Measurements from ENCODE around the gene MAST2. TPM values are rescaled to one million over a fixed set of nuclear protein-coding genes. Genes with fewer than 3 reads are reported as not detected.

MAST2 gene
- total RNA-seq, 1 experiment from 2014 or later, result 41.9 TPM

- CTCF ChIA-PET, result no interaction called here
- intact Hi-C loops (cut with micrococcal nuclease), result no loop called here
- RAD21 ChIA-PET (ENCODE audit: low non-redundant PET in 1 of 2, low total read pairs in 2 of 2, uncharacterized antibody in 2 of 2, unreplicated experiment in 2 of 2), result no interaction called here
- H3K27ac ChIP-seq (ENCODE audit: low read depth, low read length), result no peak overlapping the region
- H3K4me2 ChIP-seq (ENCODE audit: low read length), result no peak overlapping the region
- TF ChIP-seq EGR1 (IDR thresholded peaks at IDR 0.05; ENCODE audit: low read depth), result no peak
- TF ChIP-seq REST (IDR thresholded peaks at IDR 0.05; ENCODE audit: low read depth), result no peak
- TF ChIP-seq SIN3A (IDR thresholded peaks at IDR 0.05; ENCODE audit: low read depth), result no peak
- TF ChIP-seq YY1 (IDR thresholded peaks at IDR 0.05; ENCODE audit: extremely low read depth, insufficient replicate concordance, low read depth, low read length), result no peak
- TF ChIP-seq SRF (IDR thresholded peaks at IDR 0.05; ENCODE audit: low read depth), result no peak
- no peak for TF ChIP-seq EZH2 (IDR thresholded peaks at IDR 0.05)
- no peak for TF ChIP-seq SP1 (IDR thresholded peaks at IDR 0.05; ENCODE audit: low read depth)
- no peak for TF ChIP-seq ATF3 (IDR thresholded peaks at IDR 0.05)
- no peak for TF ChIP-seq POLR2A (IDR thresholded peaks at IDR 0.05; ENCODE audit: borderline replicate concordance, extremely low read depth, insufficient read depth, insufficient read length)
- no peak for TF ChIP-seq CEBPB (IDR thresholded peaks at IDR 0.05; ENCODE audit: low read depth)
- TF ChIP-seq ELF1 (IDR thresholded peaks at IDR 0.05; ENCODE audit: borderline replicate concordance, low read depth), result no peak
- no peak overlapping the region for H3K4me3 ChIP-seq (replicated peaks in 1 of 2; ENCODE audit: low read depth in 1 of 2, low read length in 2 of 2)
- no peaks in the 10 kb centered on the region for H3K4me1 ChIP-seq (ENCODE audit: control insufficient read depth in 1 of 2, insufficient read depth in 2 of 2, low read length in 2 of 2)
- POLR2A ChIA-PET, result no interaction called here
- no peaks in the 10 kb centered on the region for H3K27me3 ChIP-seq (ENCODE audit: insufficient read depth, low read length)
- DNase-seq (ENCODE audit: low read depth, low spot score), result no peak
- peaks cover 23% of the 10 kb centered on the region for H3K79me2 ChIP-seq (ENCODE audit: insufficient read depth, low read length)
- H2AFZ ChIP-seq (ENCODE audit: low read depth, low read length, poor library complexity, severe bottlenecking), result no peak overlapping the region
- ATAC-seq, result no peak
- H3K9me3 ChIP-seq (ENCODE audit: control insufficient read depth in 1 of 2, insufficient read depth in 1 of 2, low read depth in 1 of 2, low read length in 2 of 2), result no peaks in the 10 kb centered on the region
- no peaks in the 10 kb centered on the region for H4K20me1 ChIP-seq (ENCODE audit: insufficient read depth)
- TSS peak; percentile 19 for BruUV-seq (replicated peaks)
- H3K9ac ChIP-seq (ENCODE audit: low read length), result no peak overlapping the region
- H3K36me3 ChIP-seq (ENCODE audit: control insufficient read depth in 1 of 2, insufficient read depth in 2 of 2, low read length in 2 of 2), result peaks cover 0 to 8% of the 10 kb centered on the region in 2 experiments; a peak in 1 of 4 replicates
- no peaks in the 10 kb centered on the region for H3K9me2 ChIP-seq (ENCODE audit: insufficient read depth)
Observed at GRCh38 chr1:45827256-45827655, 23.8 kb downstream of the MAST2 start.
